ENCODE results near the gene DHX57.

The DHX57 gene, protein sequence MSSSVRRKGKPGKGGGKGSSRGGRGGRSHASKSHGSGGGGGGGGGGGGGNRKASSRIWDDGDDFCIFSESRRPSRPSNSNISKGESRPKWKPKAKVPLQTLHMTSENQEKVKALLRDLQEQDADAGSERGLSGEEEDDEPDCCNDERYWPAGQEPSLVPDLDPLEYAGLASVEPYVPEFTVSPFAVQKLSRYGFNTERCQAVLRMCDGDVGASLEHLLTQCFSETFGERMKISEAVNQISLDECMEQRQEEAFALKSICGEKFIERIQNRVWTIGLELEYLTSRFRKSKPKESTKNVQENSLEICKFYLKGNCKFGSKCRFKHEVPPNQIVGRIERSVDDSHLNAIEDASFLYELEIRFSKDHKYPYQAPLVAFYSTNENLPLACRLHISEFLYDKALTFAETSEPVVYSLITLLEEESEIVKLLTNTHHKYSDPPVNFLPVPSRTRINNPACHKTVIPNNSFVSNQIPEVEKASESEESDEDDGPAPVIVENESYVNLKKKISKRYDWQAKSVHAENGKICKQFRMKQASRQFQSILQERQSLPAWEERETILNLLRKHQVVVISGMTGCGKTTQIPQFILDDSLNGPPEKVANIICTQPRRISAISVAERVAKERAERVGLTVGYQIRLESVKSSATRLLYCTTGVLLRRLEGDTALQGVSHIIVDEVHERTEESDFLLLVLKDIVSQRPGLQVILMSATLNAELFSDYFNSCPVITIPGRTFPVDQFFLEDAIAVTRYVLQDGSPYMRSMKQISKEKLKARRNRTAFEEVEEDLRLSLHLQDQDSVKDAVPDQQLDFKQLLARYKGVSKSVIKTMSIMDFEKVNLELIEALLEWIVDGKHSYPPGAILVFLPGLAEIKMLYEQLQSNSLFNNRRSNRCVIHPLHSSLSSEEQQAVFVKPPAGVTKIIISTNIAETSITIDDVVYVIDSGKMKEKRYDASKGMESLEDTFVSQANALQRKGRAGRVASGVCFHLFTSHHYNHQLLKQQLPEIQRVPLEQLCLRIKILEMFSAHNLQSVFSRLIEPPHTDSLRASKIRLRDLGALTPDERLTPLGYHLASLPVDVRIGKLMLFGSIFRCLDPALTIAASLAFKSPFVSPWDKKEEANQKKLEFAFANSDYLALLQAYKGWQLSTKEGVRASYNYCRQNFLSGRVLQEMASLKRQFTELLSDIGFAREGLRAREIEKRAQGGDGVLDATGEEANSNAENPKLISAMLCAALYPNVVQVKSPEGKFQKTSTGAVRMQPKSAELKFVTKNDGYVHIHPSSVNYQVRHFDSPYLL (N-terminal part only)

GRCh38 chr2:38875576-38876367 is at the start of gene DHX57, which contains the start of gene MORN2:
Gene DHX57 (minus strand): TSS chr2:38875934. CDS start chr2:38868405, 7,529 bp downstream.
Gene MORN2 (plus strand): TSS chr2:38875976.
- peak; percentile 98 for DNase-seq (ENCODE audit: low spot score)

DNA sequence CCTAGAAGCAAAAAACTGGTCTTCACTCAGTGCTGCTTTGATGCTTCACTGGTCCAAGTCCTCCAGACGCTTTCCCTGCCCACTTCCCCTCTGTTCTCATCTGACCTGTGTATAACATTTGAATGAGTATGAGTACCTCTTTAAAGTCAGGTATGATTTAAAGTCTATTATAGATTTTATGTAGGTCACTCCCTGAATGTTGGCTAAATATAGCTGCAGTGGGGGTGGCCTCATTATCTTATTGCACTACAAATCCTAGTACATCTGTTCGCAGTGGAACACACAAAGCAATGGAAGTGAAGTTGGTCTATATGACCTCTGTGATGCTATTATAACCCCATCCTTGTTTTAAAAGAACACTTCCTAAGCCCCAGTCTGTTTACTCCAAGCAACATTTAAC is 47.2 kb upstream of the DHX57 start:
- DNase-seq (ENCODE audit: low spot score) = no peak

DNA sequence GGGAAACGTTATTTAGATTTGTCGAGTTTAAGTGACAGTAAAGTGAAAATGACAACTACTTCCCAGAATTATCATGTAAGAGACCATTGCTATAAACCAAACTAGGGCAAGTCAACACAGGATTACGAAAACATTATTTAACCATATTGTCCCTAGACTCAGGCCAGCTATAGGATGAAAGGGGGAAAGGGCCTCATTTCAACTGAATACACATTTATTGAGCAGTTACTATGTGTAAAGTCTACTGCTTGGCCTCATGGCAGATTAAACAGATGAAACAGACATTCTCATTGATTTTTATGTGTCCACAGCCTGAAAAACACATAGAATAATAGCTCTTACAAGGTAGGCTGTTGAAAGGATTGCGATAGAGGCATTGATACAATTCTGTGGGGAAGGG is 46.7 kb upstream of the DHX57 start:
- DNase-seq (ENCODE audit: low spot score) = no peak

GRCh38 chr2:38912619-38913018 is 36.9 kb upstream of the DHX57 start:
- no peak for DNase-seq (ENCODE audit: low spot score)

DNA sequence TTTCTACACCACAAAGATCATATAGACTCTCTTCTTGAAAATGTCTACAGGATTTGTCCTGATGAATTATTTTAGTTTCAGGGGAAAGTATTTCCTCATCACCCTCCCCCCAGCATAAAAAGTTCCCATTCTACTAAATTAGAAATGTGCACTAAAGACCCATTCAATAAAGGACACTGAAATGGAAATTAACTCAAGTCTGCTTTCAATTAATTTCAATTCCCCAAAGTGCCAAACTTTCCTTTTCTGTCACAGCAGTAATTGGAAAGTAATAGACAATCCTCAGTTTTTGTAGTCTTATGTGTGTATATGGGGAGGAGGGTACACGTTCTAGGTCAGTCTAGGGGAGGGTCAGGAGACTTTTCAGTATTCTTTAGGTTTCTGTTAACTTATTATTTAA is 35.5 kb upstream of the DHX57 start:
- no peak for DNase-seq (ENCODE audit: low spot score)

DNA sequence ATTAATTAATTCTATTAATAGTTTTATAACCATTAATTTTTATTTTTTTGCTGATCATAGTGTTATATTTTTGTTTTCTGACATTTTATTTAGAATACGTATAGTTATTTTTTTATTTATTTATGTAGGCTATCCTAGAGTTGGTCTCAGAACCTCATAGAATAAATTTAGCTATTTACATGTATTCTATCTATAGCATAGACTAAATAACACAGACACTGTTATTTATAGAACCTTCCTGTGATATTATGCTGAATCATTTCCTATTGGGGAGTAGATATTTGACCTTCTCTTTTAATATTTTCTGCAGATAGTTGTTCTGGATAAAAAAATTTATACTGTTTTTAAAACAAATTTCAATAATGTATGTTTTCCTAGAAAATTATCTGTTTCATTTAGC is 34.1 kb upstream of the DHX57 start:
- DNase-seq (ENCODE audit: low spot score) = no peak

- no peak for DNase-seq (ENCODE audit: low spot score)
Observed at GRCh38 chr2:38907743-38908562, 32.2 kb upstream of the DHX57 start.

DNA sequence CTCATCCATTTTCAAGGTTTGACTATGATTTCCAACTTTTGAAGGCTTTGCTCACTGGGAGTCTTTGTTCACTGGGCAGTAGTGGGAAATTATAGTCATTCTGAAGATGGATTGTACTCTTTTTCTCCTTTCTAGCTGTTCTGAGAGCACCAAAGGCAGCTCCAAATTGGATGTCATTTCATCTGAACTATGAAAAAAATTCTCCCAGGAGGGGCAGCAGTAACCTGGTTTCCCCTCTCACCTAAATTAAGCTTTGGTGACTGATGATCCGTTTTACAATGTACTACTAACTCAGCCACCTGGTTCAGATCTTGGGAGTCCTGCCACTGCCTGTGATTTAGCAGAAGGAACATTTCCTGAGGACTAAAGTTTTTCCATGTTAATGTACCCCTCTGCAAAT is 31.5 kb upstream of the DHX57 start:
- DNase-seq (ENCODE audit: low spot score) = no peak

DNA sequence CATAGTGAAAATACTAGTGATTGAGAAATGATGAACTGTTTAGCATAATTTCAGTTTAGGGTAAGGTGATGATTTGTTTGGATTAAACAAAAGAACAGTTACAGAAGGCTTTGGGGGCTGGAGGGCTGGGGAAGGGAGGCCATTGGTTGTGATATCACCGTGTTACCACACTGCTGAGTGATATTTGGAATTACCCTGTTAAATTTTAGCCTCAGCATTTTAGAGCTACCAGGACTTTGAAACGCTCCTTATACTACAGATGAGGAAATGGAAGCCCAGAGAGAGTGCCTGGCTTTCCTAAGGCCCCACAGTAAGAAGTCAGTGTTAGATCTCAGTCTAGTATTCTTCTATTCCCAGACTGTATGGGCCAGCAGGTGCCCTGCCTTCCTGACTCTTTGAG is 29.5 kb upstream of the DHX57 start:
- no peak for DNase-seq (ENCODE audit: low spot score)

- no peak for DNase-seq (ENCODE audit: low spot score)
Observed at GRCh38 chr2:38900726-38901125, 25.0 kb upstream of the DHX57 start.

- no peak for DNase-seq (ENCODE audit: low spot score)
Observed at GRCh38 chr2:38898256-38898655, 22.5 kb upstream of the DHX57 start.

- DNase-seq (ENCODE audit: low spot score) = no peak
Observed at GRCh38 chr2:38892819-38893218, 17.1 kb upstream of the DHX57 start.

DNA sequence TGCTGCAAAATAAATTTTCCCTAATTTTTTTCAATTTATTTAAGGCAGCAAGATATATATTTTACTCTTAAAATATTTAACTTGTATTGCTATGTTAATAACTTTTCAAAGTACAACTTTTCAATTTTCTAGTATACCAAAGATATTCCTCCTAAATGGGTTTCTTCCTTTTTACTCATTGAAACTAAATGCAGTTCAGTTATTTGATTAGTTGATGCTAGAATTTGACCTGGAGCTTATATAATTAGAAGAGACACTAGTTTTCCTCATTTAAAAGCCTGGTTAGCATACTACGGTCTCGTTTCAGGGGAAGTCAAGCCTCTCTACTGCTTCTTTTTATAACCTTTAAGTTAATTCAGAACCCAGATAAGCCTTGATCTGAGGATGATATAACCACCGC is 13.8 kb upstream of the DHX57 start, which contains the start of gene ARHGEF33:
TSS of gene ARHGEF33 (plus strand) at position 301 of the 400 bp plus-strand sequence. CDS start 29,573 bp downstream, outside the sequence.
- DNase-seq (ENCODE audit: low spot score) = no peak

DNA sequence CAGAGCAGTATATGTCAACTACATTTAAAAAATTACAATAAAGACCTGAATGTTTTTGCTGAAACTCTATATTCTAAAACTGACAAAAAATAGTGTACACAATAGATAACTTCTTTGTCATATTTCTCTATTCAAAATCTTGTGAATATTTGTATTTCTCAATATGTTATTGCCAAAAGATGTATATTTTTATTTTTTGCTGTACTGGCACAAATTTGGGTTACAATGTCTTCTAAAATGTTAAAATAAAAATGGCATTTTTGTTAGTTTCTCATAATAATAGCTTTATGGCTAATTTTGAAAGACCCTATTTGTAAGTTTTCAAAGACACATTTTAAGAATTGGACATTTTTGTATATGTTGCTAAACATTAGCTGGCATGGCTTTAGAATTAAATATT is 13.3 kb upstream of the DHX57 start:
- no peak for DNase-seq (ENCODE audit: low spot score)

DNA sequence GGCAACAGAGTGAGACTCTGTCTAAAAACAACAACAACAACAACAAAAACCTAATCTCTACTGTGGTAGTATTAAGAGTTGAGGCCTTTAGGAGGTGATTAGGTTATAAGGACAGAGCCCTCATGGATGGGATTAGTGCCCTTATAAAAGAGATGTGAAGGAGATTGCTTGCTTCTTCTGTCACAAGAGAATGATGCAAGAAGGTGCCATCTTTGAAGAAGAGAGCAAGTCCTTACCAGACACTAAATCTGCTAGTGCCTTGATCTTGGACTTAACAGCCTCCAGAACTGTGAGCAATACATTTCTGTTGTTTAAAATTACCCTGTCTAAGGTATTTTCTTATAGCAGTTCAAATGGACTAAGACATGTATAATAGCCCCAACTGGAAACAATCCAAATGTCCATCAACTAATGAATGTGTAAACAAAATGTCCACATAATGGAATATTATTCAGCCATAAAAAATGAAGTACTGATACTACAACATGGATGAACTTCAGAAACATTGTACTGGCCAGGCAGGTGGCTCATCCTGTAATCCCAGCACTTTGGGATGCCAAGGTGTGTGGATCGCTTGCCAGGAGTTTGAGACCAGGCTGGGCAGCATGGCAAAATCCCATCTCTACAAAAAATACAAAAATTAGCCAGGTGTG is 12.3 kb upstream of the DHX57 start:
- DNase-seq (ENCODE audit: low spot score) = no peak

DNA sequence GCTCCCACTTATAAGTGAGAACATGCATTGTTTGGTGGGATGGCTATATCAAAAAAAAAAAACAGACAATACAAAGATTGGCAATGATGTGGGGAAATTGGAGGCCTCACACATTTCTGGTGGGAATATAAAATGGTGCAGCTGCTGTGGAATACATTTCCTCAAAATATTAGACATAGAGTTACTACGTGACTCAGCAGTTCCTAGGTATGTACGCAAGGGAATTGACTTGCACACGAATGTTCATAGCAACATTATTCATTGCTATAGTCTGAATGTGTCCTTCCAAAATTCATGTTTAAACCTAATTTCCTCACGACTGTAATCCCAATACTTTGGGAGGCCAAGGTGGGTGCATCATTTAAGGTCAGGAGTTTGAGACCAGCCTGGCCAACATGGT is 11.6 kb upstream of the DHX57 start:
- no peak for DNase-seq (ENCODE audit: low spot score)

DNA sequence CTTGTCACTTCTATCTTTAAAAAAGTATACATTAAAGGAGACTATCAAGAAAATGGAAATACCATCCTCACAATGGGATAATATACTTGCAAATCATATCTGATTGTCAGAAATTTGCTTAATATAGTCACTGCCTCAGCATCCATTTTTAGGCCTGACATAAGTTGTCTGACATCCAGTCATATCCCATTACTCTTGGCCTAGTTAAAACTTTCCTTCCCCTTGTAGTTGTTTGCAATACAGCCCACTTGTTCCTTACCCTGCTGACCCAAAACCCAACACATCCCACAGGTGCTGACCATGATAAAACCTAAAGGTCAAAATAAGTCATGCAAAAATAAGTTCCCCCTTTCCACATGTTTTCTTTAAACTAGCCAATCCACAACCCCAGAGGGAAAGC is 10.3 kb upstream of the DHX57 start:
- no peak for DNase-seq (ENCODE audit: low spot score)

DNA sequence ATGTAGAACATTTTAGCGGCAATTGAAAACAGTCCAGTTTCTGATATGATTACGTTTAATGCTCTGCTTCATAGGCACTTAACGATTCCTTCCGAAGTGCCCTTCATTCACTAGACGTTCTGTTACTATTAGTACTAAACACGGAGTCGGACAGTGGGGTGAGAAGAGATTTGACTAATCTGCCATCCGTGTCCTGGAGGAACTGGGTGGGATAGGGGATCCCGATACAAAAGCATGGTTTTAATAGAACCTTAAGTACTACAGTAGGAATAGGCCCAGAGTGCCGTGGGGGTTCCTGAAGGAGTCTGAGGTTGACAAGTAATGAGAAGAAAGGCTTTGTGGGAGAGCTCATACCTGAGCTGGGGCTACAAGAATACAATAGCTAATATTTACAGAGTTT is 673 bp upstream of the DHX57 start:
- DNase-seq (ENCODE audit: low spot score) = no peak

GRCh38 chr2:38875227-38875575 is 533 bp downstream of the DHX57 start:
- no peak for DNase-seq (ENCODE audit: low spot score)

GRCh38 chr2:38873763-38874162 is 2.0 kb downstream of the DHX57 start:
- DNase-seq (ENCODE audit: low spot score) = no peak
